HG03457 (cell line): ENCODE results near the gene MTA1.

Source experiments
- ATAC-seq: cut with Tn5 transposase; IDR thresholded peaks from one replicate; pipeline ENCODE4 v1.9.1; 2021; ENCODE audit warnings: moderate number of reproducible peaks; ENCODE audit not compliant: unreplicated experiment

Gene MTA1

GRCh38 chr14:105495990-105496830 lies 76.6 kb downstream of the MTA1 start:
- no peak for ATAC-seq

- ATAC-seq, result no peak
Observed at GRCh38 chr14:105496831-105497591, 77.4 kb downstream of the MTA1 start.

GRCh38 chr14:105497671-105498429 lies 78.2 kb downstream of the MTA1 start:
- ATAC-seq, result no peak

GRCh38 chr14:105498430-105499255 lies 79.0 kb downstream of the MTA1 start:
- ATAC-seq, result no peak

- no peak for ATAC-seq
Observed at GRCh38 chr14:105499256-105500035, 79.8 kb downstream of the MTA1 start.

GRCh38 chr14:105500036-105500725 lies 80.6 kb downstream of the MTA1 start:
- ATAC-seq, result no peak

GRCh38 chr14:105500726-105501101 lies 81.1 kb downstream of the MTA1 start:
- no peak for ATAC-seq

GRCh38 chr14:105501504-105502291 lies 82.1 kb downstream of the MTA1 start:
- ATAC-seq, result no peak

- ATAC-seq, result no peak
Observed at GRCh38 chr14:105502446-105503295, 83.0 kb downstream of the MTA1 start.

- ATAC-seq, result no peak
Observed at GRCh38 chr14:105503296-105503640, 83.6 kb downstream of the MTA1 start.

- no peak for ATAC-seq
Observed at GRCh38 chr14:105503935-105504692, 84.5 kb downstream of the MTA1 start.

- ATAC-seq, result no peak
Observed at GRCh38 chr14:105505101-105505500, 85.5 kb downstream of the MTA1 start.

GRCh38 chr14:105507247-105507646 lies 87.6 kb downstream of the MTA1 start:
- no peak for ATAC-seq

- no peak for ATAC-seq
Observed at GRCh38 chr14:105508069-105508468, 88.4 kb downstream of the MTA1 start.

GRCh38 chr14:105508601-105509000 lies 89.0 kb downstream of the MTA1 start:
- no peak for ATAC-seq

GRCh38 chr14:105517096-105517495 lies 97.5 kb downstream of the MTA1 start:
- ATAC-seq, result no peak
